ENCODE results near the gene CAVIN1. TPM values are rescaled to one million over a fixed set of nuclear protein-coding genes. Genes with fewer than 3 reads are reported as not detected.
A peak's percentile ranks its signal among the peaks of the same experiment; 100 is the strongest.
"Not testable (repeated sequence)": the region's sequence is repeated elsewhere in the genome, so short reads cannot be mapped to it uniquely, and the experiment has no call there.

CAVIN1 gene
- total RNA-seq, result 100 to 1,000 TPM; 733 to 737 TPM
- long read RNA-seq, donor 1, transcript CAVIN1-201 (2 exons, 3,828 nt), result major isoform, 243 of 772 reads
- long read RNA-seq, donor 1, partial matches to known transcripts, result 0 of 772 reads
- long read RNA-seq, donor 1, other reads (novel, unspliced or antisense), result 529 of 772 reads
- long read RNA-seq, donor 2, transcript CAVIN1-201 (2 exons, 3,828 nt), result major isoform, 1,417 of 3,266 reads
- long read RNA-seq, donor 2, partial matches to known transcripts, result 1,839 of 3,266 reads
- long read RNA-seq, donor 2, other reads (novel, unspliced or antisense), result 10 of 3,266 reads

DNA sequence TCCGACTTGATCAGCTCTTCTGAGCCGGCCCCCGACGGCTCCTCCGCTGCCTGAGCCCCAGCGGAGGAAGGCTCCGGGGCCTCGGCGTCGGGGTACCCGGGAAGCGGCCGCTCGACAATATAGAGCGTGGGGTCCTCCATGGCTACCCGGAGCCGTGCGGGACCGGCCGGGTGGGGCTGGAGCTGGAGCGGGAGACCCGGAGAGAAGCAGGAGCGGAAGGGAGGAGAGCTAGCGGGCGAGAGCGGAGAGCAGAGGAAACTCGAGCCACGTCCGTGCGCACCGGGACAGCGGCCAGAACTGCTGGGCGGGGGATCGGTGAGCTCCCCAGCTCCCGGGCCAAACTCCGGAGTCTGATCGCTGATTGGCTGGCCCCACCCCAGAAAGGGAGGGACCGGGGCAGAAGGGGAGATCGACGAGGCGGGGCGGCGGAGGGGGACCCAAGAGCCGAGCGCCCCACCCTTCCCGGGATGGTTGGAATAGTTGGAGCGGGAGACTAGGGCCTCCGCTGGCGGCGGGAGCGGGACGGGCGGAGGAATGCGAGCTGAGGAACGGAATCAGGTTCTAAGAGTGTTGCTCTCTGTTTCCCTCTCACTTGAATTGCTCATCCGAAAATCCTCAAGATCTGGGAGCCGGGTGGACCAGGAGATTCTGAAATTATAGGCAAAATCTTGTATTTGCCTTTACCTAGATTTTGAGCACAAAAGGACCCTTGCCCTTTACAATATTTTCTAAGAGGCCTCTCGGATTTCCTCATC is at the start of gene CAVIN1:
CAVIN1 (minus strand) TSS at position 299 of the 755 bp plus-strand sequence; CDS start at position 140, 159 bp downstream.
- DNase-seq (ENCODE audit: low spot score), result peak; percentile 99
- intact Hi-C loops (cut with DNase I), result loop anchor here in 1 of 2 donors (5.0 kb wide), 1 partner anchor 99 kb away; no protein-coding TSS in a partner anchor

- intact Hi-C loops (cut with DNase I), result loop anchor here in 1 of 2 donors (10.0 kb wide), 1 partner anchor 217 kb away; the partner anchor contains the start of genes CCR10 and CNTNAP1
- no peak for DNase-seq (ENCODE audit: low spot score)
Observed at GRCh38 chr17:42467889-42468288, 44.8 kb upstream of the CAVIN1 start.

DNA sequence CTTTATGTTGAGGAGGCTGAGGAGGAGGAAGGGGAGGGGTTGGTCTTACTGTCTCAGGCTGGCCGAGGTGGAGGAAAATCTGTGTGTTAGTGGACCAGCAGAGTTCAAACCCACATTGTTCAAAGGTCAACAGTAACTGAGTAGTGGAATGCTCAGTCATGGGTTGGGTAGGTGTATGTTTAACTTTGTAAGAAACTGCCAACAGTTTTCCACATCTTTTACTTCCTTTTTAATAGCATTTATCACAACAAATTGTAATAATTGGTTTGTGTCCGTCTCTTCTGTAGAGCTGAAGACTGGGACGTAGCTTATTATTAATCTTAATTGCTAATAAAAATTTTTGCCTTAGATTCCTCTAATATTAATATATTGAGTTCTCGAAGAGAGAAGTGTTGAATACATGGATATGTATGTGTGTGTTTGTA is 40.9 kb upstream of the CAVIN1 start:
- DNase-seq (ENCODE audit: low spot score), result no peak
- intact Hi-C loops (cut with DNase I), result loop anchor here in 1 of 2 donors (10.0 kb wide), 1 partner anchor 221 kb away; the partner anchor contains the start of genes CCR10 and CNTNAP1

DNA sequence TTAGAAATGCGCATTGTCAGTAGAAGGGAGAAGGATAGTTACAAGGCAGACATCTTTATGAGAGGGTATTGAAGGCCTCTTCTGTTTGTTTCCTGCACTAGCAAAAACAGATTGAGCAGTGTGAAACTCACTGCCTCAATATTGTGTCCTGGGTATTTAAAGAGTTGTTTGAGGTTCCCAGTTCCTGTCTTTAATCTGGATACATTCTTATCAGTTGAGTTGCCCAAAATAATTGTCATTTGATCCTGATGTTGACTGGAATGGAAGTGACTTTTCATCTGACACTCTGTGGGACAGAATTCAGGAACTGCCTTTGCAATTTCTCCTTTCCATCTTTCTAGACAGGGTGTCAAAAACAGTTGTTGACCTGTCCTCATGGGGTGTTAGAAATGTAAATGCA is 37.3 kb upstream of the CAVIN1 start:
- no peak for DNase-seq (ENCODE audit: low spot score)
- intact Hi-C loops (cut with DNase I), result loop anchor here in 1 of 2 donors (10.0 kb wide), 1 partner anchor 224 kb away; the partner anchor contains the start of genes CCR10 and CNTNAP1

GRCh38 chr17:42459801-42460281 is 36.8 kb upstream of the CAVIN1 start:
- intact Hi-C loops (cut with DNase I), result loop anchor here in 1 of 2 donors (10.0 kb wide), 1 partner anchor 225 kb away; the partner anchor contains the start of genes CCR10 and CNTNAP1
- no peak for DNase-seq (ENCODE audit: low spot score)

DNA sequence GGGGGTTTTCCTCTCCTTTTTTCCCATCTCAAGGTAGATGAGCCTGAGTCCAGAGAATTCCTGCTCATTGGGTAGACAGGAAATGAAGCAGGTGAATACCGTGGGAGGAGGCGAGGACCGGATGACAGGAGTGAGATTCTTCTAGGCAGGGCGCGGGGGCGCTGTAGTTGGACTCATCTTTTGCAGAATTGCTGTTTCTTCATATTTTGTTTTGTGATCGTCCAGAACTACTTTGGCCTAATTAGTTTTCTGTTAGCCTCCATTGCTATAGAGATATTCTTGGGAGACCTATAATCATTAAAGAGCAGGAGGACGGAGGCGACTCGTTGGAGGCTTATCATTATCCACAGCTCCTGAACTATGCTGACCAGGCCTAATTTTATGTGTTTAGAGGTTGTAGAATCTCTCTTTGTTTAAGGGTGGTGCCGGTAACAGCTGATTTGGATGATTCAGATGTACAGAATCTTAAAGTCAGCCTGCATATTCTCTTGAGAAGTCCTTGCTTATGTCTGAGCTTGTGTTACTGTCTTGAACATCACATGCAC is 36.3 kb upstream of the CAVIN1 start:
- DNase-seq (ENCODE audit: low spot score), result peak; percentile 86
- intact Hi-C loops (cut with DNase I), result no loop called here

DNA sequence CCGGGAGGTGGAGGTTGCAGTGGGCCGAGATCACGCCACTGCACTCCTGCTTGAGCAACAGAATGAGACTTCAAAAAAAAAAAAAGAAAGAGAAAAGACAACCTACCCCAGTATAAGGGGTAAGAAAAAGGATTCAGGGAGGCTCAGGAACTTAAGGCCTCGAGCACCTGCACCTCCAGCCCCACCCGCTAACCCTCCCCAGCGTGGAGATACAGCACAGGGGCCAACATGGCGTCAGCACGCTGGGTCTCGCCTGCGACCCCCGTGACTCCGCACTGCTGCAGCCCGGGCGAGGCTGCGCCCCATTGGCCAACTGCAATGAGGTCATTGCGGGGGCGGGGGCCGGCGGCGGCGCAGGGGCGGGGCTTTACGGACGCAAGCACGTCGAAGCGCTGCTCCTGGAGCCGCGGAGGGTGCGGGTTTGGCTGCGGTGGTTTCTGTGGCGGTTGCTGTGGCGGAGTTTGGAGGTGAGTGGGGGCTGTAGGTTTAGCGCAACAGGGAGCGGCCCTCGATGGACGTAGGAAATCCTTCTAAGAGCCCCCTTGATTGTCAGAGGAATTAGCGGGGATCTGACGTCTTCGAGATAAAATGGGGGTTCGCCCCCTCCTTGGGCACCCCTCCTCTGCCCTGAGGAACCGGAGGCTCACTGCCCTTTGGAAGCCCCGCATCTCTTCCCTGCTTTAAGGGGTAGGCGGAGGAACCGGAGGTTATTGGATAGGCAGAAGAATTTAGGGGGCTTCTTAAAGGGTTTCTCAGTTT is 35.6 kb upstream of the CAVIN1 start, which contains the start of gene ATP6V0A1:
ATP6V0A1 (plus strand) TSS at position 382 of the 759 bp plus-strand sequence. CDS start 2,017 bp downstream, outside the sequence.
- intact Hi-C loops (cut with DNase I), result no loop called here
- peak; percentile 98 for DNase-seq (ENCODE audit: low spot score)

DNA sequence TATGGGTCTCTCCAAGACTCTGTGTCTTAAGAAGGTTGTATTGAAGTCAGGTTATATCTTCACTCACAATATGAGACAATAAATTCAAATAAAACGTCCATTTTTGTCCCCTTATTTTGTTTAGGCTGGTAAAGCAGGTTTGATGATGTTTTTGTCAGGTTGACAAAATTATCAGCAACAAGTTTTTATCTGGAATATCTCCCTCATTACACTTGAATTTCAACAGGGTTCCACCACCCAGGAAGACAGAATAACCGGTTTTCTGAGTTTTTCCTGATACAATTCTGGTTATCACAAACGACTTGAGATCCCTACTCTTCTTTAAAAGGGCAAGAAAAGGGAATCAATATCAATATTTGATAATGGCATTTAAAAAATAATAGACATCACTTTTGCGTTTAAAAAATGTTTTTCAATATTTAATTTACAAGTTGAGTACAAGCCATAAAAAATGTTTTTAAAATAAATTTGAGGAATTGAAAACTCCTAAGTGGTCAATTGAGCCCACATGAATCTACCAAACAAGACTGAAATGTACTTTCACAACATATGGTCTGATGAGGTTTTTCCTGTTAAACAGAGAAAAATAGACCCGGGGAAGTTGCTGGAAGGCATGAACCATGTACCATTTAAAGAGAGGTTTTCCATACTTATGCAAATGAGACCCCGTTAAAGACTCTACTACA is 34.2 kb upstream of the CAVIN1 start:
- intact Hi-C loops (cut with DNase I), result no loop called here
- no peak for DNase-seq (ENCODE audit: low spot score)

DNA sequence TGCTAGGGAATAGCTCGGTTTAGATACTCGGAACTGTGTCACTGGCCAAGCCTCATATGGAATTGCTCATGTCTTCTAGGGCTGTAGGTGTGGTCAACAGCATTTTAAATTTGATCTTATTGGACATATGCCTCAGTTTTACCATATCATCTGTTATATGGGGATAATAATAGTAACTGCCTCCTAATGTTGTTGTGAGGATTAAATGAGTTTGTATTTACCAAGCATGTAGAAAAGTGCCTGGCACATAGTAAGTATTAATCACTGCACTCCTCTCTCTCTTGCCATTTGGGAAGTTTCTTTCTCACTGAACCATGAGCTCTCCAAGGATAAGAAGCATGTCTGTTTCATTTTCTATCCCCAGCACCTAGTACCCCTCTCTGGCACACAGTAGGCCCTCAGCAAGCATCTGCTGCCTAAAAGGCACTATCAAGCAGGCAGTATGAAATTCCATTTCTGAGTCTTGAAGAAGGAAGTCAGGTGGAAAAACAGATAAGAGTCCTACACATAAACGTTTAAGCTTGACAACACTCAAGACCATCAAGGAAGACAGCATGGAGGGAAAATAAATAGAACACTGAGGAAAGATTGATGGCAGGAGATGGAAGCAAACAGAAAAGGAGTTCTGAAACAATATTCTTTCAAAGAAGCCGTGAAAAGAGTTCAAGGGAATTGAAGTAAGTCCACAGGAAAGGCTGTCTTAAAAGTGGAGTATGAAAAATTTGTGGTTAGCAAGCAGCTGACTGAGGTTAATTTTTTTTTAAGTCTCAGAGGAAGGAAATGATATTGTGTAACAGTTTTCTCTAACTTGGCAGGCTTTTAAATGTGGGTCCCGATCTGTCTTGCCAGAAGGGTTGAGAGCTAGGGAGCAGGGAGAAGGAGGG is 33.4 kb upstream of the CAVIN1 start:
- intact Hi-C loops (cut with DNase I), result no loop called here
- no peak for DNase-seq (ENCODE audit: low spot score)

GRCh38 chr17:42454987-42455386 is 31.9 kb upstream of the CAVIN1 start:
- not testable (repeated sequence) for DNase-seq (ENCODE audit: low spot score)
- intact Hi-C loops (cut with DNase I), result loop anchor here in 1 of 2 donors (1.0 kb wide), 1 partner anchor 25 kb away; no protein-coding TSS in a partner anchor

GRCh38 chr17:42453439-42453838 is 30.4 kb upstream of the CAVIN1 start:
- DNase-seq (ENCODE audit: low spot score), result no peak
- intact Hi-C loops (cut with DNase I), result no loop called here

DNA sequence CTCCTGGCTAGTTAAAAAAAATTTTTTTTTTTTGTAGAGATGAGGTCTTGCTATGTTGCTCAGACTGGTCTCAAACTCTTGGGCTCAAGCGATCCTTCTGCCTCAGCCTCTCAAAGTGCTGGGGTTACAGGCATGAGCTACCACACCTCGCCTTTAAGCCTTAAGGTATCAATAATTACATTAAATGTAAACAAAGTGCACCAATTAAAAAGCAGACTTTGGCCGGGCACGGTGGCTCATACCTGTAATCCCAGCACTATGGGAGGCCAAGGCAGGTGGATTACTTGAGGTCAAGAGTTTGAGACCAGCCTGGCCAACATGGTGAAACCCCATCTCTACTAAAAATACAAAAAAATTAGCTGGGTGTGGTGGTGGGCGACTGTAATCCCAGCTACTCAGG is 28.2 kb upstream of the CAVIN1 start:
- intact Hi-C loops (cut with DNase I); DNase-seq (ENCODE audit: low spot score): not testable (repeated sequence)

GRCh38 chr17:42449838-42450237 is 26.8 kb upstream of the CAVIN1 start:
- intact Hi-C loops (cut with DNase I); DNase-seq (ENCODE audit: low spot score): not testable (repeated sequence)

DNA sequence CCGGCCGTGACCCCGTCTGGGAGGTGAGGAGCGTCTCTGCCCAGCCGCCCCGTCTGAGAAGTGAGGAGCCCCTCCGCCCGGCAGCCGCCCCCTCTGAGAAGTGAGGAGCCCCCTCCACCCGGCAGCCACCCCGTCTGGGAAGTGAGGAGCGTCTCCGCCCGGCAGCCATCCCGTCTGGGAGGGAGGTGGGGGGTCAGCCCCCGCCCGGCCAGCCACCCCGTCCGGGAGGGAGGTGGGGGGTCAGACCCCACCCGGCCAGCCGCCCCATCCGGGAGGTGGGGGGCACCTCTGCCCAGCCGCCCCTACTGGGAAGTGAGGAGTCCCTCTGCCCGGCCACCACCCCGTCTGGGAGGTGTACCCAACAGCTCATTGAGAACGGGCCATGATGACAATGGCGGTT is 26.1 kb upstream of the CAVIN1 start:
- intact Hi-C loops (cut with DNase I); DNase-seq (ENCODE audit: low spot score): not testable (repeated sequence)

- DNase-seq (ENCODE audit: low spot score), result no peak
- intact Hi-C loops (cut with DNase I), result no loop called here
Observed at GRCh38 chr17:42442196-42442565, 19.1 kb upstream of the CAVIN1 start.

GRCh38 chr17:42441371-42442195 is 18.5 kb upstream of the CAVIN1 start:
- DNase-seq (ENCODE audit: low spot score), result no peak
- intact Hi-C loops (cut with DNase I), result no loop called here

Data from posterior vena cava (tissue), 2 donors.